Type B pancreatic cell (in vitro differentiated cells): ENCODE measurements around the gene DNAH2. TPM values are rescaled to one million over a fixed set of nuclear protein-coding genes. Genes with fewer than 3 reads are reported as not detected.

Source experiments
- DNase-seq: peaks from one replicate; pipeline ENCODE4 v3.0.0; 2021; ENCODE audit warnings: mixed read lengths; ENCODE audit not compliant: unreplicated experiment; ENCODE audit errors: extremely low spot score
- H3K27ac Mint-ChIP-seq: 2 replicates; pipeline ENCODE4 v1.8.0; 2021; ENCODE audit warnings: mild to moderate bottlenecking, mixed read lengths
- H3K27me3 Mint-ChIP-seq: 2 replicates; pipeline ENCODE4 v1.8.0; 2021; ENCODE audit warnings: mixed read lengths
- H3K36me3 Mint-ChIP-seq: 2 replicates; pipeline ENCODE4 v1.8.0; 2021; ENCODE audit warnings: mixed read lengths
- H3K4me1 Mint-ChIP-seq: one replicate; pipeline ENCODE4 v1.8.0; 2021; ENCODE audit warnings: mixed read lengths; ENCODE audit not compliant: unreplicated experiment
- H3K4me3 Mint-ChIP-seq: 2 replicates; pipeline ENCODE4 v1.8.0; 2021; ENCODE audit warnings: mild to moderate bottlenecking, mixed read lengths
- H3K9me3 Mint-ChIP-seq: 2 replicates; pipeline ENCODE4 v1.8.0; 2021; ENCODE audit warnings: mixed read lengths
- total RNA-seq: library from RNA; stranded (reverse); gene quantifications from 2 replicates; pipeline ENCODE4 v1.2.1, GENCODE V29; 2021; ENCODE audit warnings: low replicate concordance
- TF ChIP-seq, protein P1 (sequence below): fragments of 200-600 bp; sonication (generic); conservative IDR thresholded peaks from 2 replicates; pipeline ENCODE4 v1.5.0; 2021; ENCODE audit warnings: antibody characterized with exemption, mild to moderate bottlenecking

Gene DNAH2
- total RNA-seq, 1 donor from 2014 or later: 1.0 TPM

DNA sequence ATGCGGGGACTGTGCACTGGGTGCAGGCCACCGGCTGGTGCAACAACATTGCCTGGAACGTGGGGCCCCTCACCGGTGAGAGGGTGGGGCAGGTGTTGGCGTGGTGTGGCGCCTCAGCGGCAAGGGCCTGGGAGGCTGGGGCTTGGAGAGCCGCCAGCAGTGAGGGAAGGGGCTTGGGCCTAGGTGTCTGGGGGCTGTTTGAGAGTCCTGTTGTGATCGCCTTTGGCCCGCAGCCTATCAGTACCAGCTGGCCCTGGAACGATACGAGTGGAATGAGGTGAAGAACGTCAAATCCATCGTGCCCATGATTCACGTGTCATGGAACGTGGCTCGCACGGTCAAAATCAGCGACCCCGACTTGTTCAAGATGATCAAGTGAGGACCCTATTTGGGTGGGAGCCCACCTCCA is 134.7 kb downstream of the DNAH2 start:
- no peak for DNase-seq
- peak overlapping the region; percentile 39 for H3K27ac Mint-ChIP-seq
- H3K4me3 Mint-ChIP-seq: no peak overlapping the region
- H3K36me3 Mint-ChIP-seq: peaks cover 10% of the 10 kb centered on the region
- TF ChIP-seq, protein P1, sequence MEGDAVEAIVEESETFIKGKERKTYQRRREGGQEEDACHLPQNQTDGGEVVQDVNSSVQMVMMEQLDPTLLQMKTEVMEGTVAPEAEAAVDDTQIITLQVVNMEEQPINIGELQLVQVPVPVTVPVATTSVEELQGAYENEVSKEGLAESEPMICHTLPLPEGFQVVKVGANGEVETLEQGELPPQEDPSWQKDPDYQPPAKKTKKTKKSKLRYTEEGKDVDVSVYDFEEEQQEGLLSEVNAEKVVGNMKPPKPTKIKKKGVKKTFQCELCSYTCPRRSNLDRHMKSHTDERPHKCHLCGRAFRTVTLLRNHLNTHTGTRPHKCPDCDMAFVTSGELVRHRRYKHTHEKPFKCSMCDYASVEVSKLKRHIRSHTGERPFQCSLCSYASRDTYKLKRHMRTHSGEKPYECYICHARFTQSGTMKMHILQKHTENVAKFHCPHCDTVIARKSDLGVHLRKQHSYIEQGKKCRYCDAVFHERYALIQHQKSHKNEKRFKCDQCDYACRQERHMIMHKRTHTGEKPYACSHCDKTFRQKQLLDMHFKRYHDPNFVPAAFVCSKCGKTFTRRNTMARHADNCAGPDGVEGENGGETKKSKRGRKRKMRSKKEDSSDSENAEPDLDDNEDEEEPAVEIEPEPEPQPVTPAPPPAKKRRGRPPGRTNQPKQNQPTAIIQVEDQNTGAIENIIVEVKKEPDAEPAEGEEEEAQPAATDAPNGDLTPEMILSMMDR: no peak
- no peaks in the 10 kb centered on the region for H3K27me3 Mint-ChIP-seq
- H3K9me3 Mint-ChIP-seq: no peaks in the 10 kb centered on the region
- H3K4me1 Mint-ChIP-seq: peaks cover 17% of the 10 kb centered on the region

DNA sequence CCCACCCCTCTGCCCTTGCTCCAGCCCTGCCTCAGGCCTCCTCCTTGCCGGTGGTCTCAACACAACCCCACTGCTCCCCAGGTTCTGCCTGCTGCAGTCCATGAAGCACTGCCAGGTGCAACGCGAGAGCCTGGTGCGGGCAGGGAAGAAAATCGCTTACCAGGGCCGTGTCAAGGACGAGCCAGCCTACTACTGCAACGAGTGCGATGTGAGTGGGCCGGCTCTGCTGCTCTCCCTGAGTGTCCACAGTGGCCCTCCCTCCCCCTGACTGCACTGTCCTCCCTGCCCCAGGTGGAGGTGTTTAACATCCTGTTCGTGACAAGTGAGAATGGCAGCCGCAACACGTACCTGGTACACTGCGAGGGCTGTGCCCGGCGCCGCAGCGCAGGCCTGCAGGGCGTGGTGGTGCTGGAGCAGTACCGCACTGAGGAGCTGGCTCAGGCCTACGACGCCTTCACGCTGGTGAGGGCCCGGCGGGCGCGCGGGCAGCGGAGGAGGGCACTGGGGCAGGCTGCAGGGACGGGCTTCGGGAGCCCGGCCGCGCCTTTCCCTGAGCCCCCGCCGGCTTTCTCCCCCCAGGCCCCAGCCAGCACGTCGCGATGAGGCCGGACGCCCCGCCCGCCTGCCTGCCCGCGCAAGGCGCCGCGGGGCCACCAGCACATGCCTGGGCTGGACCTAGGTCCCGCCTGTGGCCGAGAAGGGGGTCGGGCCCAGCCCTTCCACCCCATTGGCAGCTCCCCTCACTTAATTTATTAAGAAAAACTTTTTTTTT is 135.6 kb downstream of the DNAH2 start:
- Mint-ChIP-seq H3K4me1 (peaks cover 17% of the 10 kb centered on the region), H3K36me3 (peaks cover 10% of the 10 kb centered on the region), H3K27ac (peak overlapping the region; percentile 39), H3K27me3 (no peaks in the 10 kb centered on the region), H3K4me3 (no peak overlapping the region), H3K9me3 (no peaks in the 10 kb centered on the region)
- peak; percentile 70 for DNase-seq
- TF ChIP-seq, protein P1: no peak

DNA sequence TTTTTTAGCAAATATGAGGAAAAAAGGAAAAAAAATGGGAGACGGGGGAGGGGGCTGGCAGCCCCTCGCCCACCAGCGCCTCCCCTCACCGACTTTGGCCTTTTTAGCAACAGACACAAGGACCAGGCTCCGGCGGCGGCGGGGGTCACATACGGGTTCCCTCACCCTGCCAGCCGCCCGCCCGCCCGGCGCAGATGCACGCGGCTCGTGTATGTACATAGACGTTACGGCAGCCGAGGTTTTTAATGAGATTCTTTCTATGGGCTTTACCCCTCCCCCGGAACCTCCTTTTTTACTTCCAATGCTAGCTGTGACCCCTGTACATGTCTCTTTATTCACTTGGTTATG is 136.1 kb downstream of the DNAH2 start:
- peaks cover 17% of the 10 kb centered on the region for H3K4me1 Mint-ChIP-seq
- no peaks in the 10 kb centered on the region for H3K9me3 Mint-ChIP-seq
- DNase-seq: peak; percentile 71
- TF ChIP-seq, protein P1: no peak
- peaks cover 10% of the 10 kb centered on the region for H3K36me3 Mint-ChIP-seq
- H3K27ac Mint-ChIP-seq: peak overlapping the region; percentile 55
- H3K27me3 Mint-ChIP-seq: no peaks in the 10 kb centered on the region
- H3K4me3 Mint-ChIP-seq: no peak overlapping the region

DNA sequence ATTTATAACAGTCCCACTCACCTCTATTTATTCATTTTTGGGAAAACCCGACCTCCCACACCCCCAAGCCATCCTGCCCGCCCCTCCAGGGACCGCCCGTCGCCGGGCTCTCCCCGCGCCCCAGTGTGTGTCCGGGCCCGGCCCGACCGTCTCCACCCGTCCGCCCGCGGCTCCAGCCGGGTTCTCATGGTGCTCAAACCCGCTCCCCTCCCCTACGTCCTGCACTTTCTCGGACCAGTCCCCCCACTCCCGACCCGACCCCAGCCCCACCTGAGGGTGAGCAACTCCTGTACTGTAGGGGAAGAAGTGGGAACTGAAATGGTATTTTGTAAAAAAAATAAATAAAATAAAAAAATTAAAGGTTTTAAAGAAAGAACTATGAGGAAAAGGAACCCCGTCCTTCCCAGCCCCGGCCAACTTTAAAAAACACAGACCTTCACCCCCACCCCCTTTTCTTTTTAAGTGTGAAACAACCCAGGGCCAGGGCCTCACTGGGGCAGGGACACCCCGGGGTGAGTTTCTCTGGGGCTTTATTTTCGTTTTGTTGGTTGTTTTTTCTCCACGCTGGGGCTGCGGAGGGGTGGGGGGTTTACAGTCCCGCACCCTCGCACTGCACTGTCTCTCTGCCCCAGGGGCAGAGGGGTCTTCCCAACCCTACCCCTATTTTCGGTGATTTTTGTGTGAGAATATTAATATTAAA is 136.7 kb downstream of the DNAH2 start:
- Mint-ChIP-seq H3K9me3 (no peaks in the 10 kb centered on the region), H3K4me1 (peaks cover 17% of the 10 kb centered on the region), H3K4me3 (no peak overlapping the region), H3K36me3 (peaks cover 10% of the 10 kb centered on the region), H3K27ac (peak overlapping the region; percentile 55), H3K27me3 (no peaks in the 10 kb centered on the region)
- DNase-seq: peak; percentile 68
- TF ChIP-seq, protein P1: no peak

DNA sequence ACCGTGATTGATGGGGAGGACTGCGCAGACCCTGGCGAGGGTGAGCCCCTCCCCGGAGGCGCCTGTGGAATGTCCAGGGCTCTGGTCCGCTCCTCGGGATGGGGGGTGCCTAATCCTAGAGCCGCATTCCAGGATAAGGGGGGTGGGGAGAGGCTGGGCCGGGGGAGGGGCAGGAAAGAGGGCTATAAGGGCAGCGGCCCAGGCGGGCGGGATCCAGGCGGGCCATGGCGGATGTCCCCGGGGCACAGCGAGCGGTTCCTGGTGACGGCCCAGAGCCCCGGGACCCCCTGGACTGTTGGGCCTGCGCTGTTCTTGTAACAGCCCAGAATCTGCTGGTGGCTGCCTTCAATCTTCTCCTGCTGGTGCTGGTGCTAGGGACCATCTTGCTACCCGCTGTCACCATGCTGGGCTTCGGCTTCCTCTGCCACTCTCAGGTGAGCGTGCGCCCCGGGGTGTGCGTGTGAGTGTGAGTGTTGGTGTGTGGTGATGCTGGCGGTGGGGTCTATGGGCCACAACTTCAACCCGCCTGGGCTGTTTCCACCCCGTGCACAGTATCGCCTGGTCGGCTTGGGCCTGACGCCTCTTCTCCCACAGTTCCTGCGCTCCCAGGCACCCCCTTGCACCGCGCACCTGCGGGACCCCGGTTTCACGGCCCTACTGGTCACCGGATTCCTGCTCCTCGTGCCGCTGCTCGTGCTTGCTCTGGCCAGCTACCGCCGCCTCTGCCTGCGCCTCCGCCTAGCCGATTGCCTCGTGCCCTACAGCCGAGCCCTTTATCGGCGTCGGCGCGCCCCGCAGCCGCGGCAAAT is 137.5 kb downstream of the DNAH2 start, which contains the start of gene TMEM88:
TSS of gene TMEM88 (plus strand) at position 216 of the 809 bp plus-strand sequence. CDS start at position 225, 9 bp downstream.
- peaks cover 22% of the 10 kb centered on the region for H3K4me1 Mint-ChIP-seq
- TF ChIP-seq, protein P1: no peak
- no peaks in the 10 kb centered on the region for H3K9me3 Mint-ChIP-seq
- no peaks in the 10 kb centered on the region for H3K27me3 Mint-ChIP-seq
- peak within 1 kb of the TSS; percentile 55 for H3K27ac Mint-ChIP-seq
- peak; percentile 72 for DNase-seq
- peaks cover 16% of the 10 kb centered on the region for H3K36me3 Mint-ChIP-seq
- H3K4me3 Mint-ChIP-seq: no peak within 1 kb of the TSS
